Pancreas (tissue), 10 donors: ENCODE results near the gene KCNJ11. TPM values are rescaled to one million over a fixed set of nuclear protein-coding genes. Genes with fewer than 3 reads are reported as not detected.

Source experiments
- ATAC-seq, 4 donors: fragments of 200-7000 bp; cut with Tn5 transposase; one replicate each; pipeline versions ENCODE4 v1.8.0 to v1.9.1; 2020; ENCODE audit warnings: mild to moderate bottlenecking in 4 of 4, moderate library complexity in 4 of 4
- DNase-seq, 6 donors: peaks; one replicate each; pipeline ENCODE4 v3.0.0-alpha.2; 2020
- FAIRE-seq: peaks from 2 replicates; lab custom pipeline; 2012; peaks lifted over from hg19 to GRCh38; lab: Jason Lieb, UNC
- H3K27ac ChIP-seq, 4 donors: fragments of 200-600 bp; sonication (generic); 1 replicate in 3 of 4; 2 replicates in 1 of 4; pipeline versions ENCODE4 v1.5.0 to v1.8.0; 2020
- H3K27me3 ChIP-seq, 4 donors: fragments of 200-600 bp; one replicate each; pipeline ENCODE4 v1.8.0; 2021
- H3K36me3 ChIP-seq, 3 donors: fragments of 200-600 bp; sonication (generic) in 1 of 3; one replicate each; pipeline versions ENCODE4 v1.5.0 to v1.8.0; 2020 to 2021
- H3K4me1 ChIP-seq, 3 donors: fragments of 200-600 bp; one replicate each; pipeline ENCODE4 v1.8.0; 2021
- H3K4me3 ChIP-seq, 4 donors: fragments of 200-600 bp; sonication (generic) in 2 of 4; one replicate each; pipeline versions ENCODE4 v1.5.0 to v1.8.0; 2020 to 2021
- H3K9me3 ChIP-seq, 4 donors: fragments of 200-600 bp; one replicate each; pipeline ENCODE4 v1.8.0; 2021
- WGBS, 2 donors: extraction: QIAGEN DNeasy Blood & Tissue Kit; methylation state at CpG; one replicate each; pipeline ENCODE4 v1.1.7; 2013; 5-methylcytosine and 5-hydroxymethylcytosine counted together
- intact Hi-C, 3 donors: fragments of 100-400 bp; cut with DNase I; formaldehyde crosslinking; loops; one replicate each; pipeline versions ENCODE4 v1.11.1 to v1.14.2; 2022
- polyA plus RNA-seq, 2 donors: library from polyadenylated mRNA; stranded (reverse); fragments of 200-250 nt; gene quantifications; one replicate each; pipeline ENCODE4 v1.2.3, GENCODE V29; 2013
- total RNA-seq, 6 donors: library from RNA; stranded (reverse); fragmentation: NEBNext Ultra II Directional in 4 of 6; extraction: Animal tissue kit (Norgen Biotek cat#: 25700) in 4 of 6; gene quantifications; one replicate each; pipeline versions ENCODE4 v1.2.1 to v1.2.4, GENCODE V29; 2021 to 2023
- TF ChIP-seq, protein P1 (sequence below), 4 donors: fragments of 200-600 bp; sonication (generic) in 3 of 4; IDR thresholded peaks; one replicate each; pipeline versions ENCODE4 v1.5.0 to v1.8.0; 2021; ENCODE audit warnings: antibody characterized with exemption in 4 of 4
- donor health status: healthy with polysubstance abuse.
- donor health status: DM: no; HTN: no; CAD: no; lungs with moderate emphysema.
- donor health status: DM: no; HTN: no; CAD: no.
- donor health status: control.
- donor health status: control.
- donor health status: Bipolar disorder and iron deficiency.
- donor health status: DM: yes; HTN: yes; CAD: no.
- donor health status: DM: no; HTN: no; CAD: no.
- donor health status: DM: no; HTN: no; CAD: no.
- donor health status: DM: yes; HTN: yes; CAD: no.

Gene KCNJ11
- total and polyA plus RNA-seq, 8 donors, result 5.0 to 17.7 (median 11.1) TPM

DNA sequence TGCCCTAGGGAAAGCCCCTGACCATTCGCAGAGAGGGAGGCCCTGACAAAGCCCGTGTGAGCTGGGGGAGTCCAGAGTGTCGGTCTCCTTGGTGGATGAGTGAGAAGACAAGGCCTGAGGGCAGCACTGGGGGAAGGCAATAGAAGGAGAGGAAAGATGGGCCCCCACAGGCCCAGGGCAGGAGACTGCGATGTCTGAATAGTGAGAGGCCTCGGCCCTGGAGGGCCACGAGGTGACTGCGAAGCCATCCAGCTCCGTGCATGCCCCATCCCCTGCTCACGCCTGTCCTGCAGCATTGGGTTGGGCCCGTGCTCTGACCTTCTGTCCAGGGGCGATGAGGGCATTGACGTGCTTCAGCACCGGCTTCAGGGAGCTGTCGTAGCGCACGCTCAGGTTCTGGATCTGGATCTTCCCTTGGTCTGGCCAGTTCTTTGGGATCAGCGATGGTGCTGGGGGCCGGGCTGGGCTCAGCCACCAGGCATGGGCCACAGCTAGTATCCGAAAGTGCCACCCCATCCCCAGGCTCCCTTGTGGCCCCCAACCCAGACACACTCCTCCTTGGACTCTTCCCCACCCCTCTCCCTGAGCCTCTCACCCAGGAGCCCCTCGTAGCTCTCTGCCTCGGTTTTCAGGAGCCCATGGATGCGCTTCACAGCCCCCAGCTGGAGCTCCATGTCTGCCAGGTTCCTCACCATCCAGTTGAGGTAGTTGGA is 8.3 kb upstream of the KCNJ11 start:
- 92 to 95% methylated on average over 22 of the region's 22 CpGs for WGBS, 2 donors
- no peak for FAIRE-seq
- no peak for DNase-seq

DNA sequence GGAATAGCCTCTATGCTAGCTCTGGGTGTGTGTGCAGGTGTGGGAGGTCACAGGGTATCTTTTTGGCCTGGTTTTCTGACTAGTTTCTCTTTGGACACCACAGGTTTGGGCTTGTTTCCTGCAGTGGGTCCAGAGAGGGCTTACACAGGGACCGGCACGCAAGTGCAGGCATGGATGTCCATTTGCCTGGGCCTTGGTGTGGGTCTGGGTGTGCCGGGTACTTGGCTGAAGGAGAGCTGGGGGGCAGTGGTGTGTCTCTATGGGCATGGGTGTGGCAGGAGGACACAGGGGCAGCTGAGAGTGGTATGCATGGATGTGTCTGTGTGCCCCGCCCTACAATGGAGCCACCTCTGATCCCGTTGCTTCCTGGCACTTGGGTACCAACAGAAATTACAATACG is 7.5 kb upstream of the KCNJ11 start:
- Histone ChIP-seq H3K4me3 (no peak overlapping the region), H3K4me1 (no peaks in the 10 kb centered on the region), H3K9me3 (no peaks in the 10 kb centered on the region), H3K36me3 (no peaks in the 10 kb centered on the region), H3K27me3 (no peaks in the 10 kb centered on the region), H3K27ac (no peak overlapping the region)
- TF ChIP-seq, protein P1, sequence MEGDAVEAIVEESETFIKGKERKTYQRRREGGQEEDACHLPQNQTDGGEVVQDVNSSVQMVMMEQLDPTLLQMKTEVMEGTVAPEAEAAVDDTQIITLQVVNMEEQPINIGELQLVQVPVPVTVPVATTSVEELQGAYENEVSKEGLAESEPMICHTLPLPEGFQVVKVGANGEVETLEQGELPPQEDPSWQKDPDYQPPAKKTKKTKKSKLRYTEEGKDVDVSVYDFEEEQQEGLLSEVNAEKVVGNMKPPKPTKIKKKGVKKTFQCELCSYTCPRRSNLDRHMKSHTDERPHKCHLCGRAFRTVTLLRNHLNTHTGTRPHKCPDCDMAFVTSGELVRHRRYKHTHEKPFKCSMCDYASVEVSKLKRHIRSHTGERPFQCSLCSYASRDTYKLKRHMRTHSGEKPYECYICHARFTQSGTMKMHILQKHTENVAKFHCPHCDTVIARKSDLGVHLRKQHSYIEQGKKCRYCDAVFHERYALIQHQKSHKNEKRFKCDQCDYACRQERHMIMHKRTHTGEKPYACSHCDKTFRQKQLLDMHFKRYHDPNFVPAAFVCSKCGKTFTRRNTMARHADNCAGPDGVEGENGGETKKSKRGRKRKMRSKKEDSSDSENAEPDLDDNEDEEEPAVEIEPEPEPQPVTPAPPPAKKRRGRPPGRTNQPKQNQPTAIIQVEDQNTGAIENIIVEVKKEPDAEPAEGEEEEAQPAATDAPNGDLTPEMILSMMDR (IDR thresholded peaks at IDR 0.05), result no peak
- WGBS, 2 donors, result 88 to 93% methylated on average over 6 of the region's 6 CpGs
- ATAC-seq (no peak), DNase-seq (no peak), FAIRE-seq (no peak)
- intact Hi-C loops, result loop anchor here in 1 of 3 donors (10.0 kb wide), 1 partner anchor 99 kb away; no protein-coding TSS in a partner anchor

More for the DNA sequence above, 8.3 kb upstream of the KCNJ11 start:
- Histone ChIP-seq H3K9me3 (no peaks in the 10 kb centered on the region), H3K36me3 (no peaks in the 10 kb centered on the region), H3K4me1 (no peaks in the 10 kb centered on the region), H3K27ac (no peak overlapping the region), H3K4me3 (no peak overlapping the region), H3K27me3 (no peaks in the 10 kb centered on the region)
- no peak for ATAC-seq
- intact Hi-C loops, result loop anchor here in 1 of 3 donors (10.0 kb wide), 1 partner anchor 98 kb away; no protein-coding TSS in a partner anchor
- TF ChIP-seq, protein P1 (IDR thresholded peaks at IDR 0.05), result no peak

DNA sequence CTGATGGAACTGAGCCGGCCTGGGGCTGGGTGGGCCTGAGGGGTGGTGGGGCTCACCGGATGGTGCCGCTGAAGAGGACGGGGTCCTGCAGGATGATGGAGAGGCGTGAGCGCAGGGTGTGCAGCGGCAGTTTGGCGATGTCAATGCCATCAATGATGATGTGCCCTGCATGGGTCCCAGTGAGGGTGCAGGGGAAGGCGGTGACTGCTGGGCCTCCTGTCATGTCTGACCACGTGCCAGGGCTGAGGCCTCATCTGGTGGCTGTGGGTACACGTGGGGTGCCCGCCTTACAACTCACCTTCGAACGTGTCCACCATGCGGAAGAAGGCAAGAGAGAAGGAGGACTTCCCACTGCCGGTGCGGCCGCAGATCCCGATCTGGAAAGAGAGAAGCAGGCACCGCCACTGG is 7.1 kb upstream of the KCNJ11 start:
- ATAC-seq (no peak), DNase-seq (no peak), FAIRE-seq (no peak)
- Histone ChIP-seq H3K4me3 (no peak overlapping the region), H3K36me3 (no peaks in the 10 kb centered on the region), H3K27ac (no peak overlapping the region), H3K4me1 (no peaks in the 10 kb centered on the region), H3K9me3 (no peaks in the 10 kb centered on the region), H3K27me3 (no peaks in the 10 kb centered on the region)
- TF ChIP-seq, protein P1 (IDR thresholded peaks at IDR 0.05), result no peak
- intact Hi-C loops, result loop anchor here in 1 of 3 donors (10.0 kb wide), 1 partner anchor 99 kb away; no protein-coding TSS in a partner anchor
- WGBS, 2 donors, result 88 to 92% methylated on average over 20 of the region's 20 CpGs

DNA sequence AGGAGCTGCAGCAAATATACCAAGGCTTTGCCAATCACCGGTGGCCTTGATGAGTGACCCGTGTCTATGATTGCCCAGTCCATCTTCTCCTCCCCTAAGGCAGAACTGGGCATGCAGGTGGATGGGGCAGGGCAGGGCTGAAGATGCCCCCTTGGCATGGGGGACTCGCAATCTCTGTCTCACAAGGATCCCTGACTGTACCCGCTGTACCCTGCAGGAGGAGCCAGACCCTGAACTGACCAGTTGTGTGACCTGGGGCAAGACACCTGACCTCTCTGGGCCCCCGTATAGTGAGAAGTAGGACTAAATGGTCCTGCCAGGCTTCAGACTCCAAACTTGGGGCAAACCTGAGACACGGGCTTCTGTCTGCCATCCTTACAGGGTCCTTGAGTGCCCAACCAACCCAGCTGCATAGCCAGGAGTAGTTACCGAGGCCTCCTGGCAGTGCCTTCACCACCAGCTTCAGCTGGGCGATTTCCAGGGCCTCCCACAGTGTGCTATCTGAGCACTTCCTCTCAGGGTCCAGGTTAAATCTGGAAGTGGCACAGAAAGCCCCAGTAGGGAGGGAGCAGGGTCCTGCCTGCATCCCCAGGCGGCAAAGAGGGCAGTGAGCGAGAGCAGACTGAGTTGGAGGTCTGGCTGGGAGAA is 6.4 kb upstream of the KCNJ11 start:
- FAIRE-seq, result no peak

More for the DNA sequence above, 6.4 kb upstream of the KCNJ11 start:
- intact Hi-C loops, result loop anchor here in 1 of 3 donors (10.0 kb wide), 1 partner anchor 100 kb away; no protein-coding TSS in a partner anchor
- 85 to 88% methylated on average over 10 of the region's 10 CpGs for WGBS, 2 donors
- ATAC-seq, result no peak
- Histone ChIP-seq H3K9me3 (no peaks in the 10 kb centered on the region), H3K27ac (no peak overlapping the region), H3K27me3 (no peaks in the 10 kb centered on the region), H3K4me1 (peaks cover 0 to 2% (median 0%) of the 10 kb centered on the region in 3 donors), H3K4me3 (no peak overlapping the region), H3K36me3 (no peaks in the 10 kb centered on the region)
- DNase-seq, result no peak
- TF ChIP-seq, protein P1 (IDR thresholded peaks at IDR 0.05), result no peak
